ENCODE results near the gene PDE4D. TPM values are rescaled to one million over a fixed set of nuclear protein-coding genes. Genes with fewer than 3 reads are reported as not detected.
"Not testable (repeated sequence)": the region's sequence is repeated elsewhere in the genome, so short reads cannot be mapped to it uniquely, and the experiment has no call there.

Gene PDE4D
- total RNA-seq, 1 experiment from 2014 or later, result 3.3 TPM

GRCh38 chr5:59466271-59466670 is 427.3 kb downstream of the PDE4D start:
- no peak for TF ChIP-seq ESRRA (CRISPR knock-in tag; IDR thresholded peaks at IDR 0.05; ENCODE audit: borderline replicate concordance)
- ChIA-PET POLR2A (no interaction called here), CTCF (interaction anchor here (1.6 kb wide), 1 partner anchor 207 kb away, joined by 5 read pairs; no protein-coding TSS in a partner anchor)
- Mint-ChIP-seq H3K27ac (peak overlapping the region; percentile 82; the same call in 1 of the 2 replicates), H3K4me3 (no peak overlapping the region), H3K9me3 (no peaks in the 10 kb centered on the region), H3K36me3 (no peaks in the 10 kb centered on the region), H3K27me3 (ENCODE audit: low read depth) (no peaks in the 10 kb centered on the region), H3K4me1 (peaks cover 27% of the 10 kb centered on the region)
- no peak for DNase-seq (ENCODE audit: low spot score)
- peak; percentile 51; the same call in 1 of the 2 replicates for ATAC-seq

DNA sequence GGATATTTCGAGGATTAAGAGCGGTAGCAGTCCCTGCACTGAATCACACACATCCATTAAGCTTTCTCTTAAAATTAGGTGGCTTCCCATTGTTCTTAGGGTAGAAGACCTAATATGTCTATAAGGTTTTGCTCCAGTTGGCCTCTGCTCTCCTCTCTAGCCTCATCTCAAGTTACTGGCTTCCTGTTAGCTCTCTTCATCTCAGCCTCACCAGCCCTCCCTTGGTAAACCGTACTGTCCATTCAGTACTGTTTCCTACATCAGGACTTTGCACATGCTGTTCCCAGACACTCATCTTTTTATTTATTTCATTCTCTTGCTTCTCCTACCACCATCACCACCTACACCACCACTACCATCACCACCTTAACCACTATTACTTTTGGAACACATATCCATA is 428.6 kb downstream of the PDE4D start:
- no peak overlapping the region for H3K4me3 Mint-ChIP-seq
- H3K27ac Mint-ChIP-seq, result no peak overlapping the region
- H3K27me3 Mint-ChIP-seq (ENCODE audit: low read depth), result no peaks in the 10 kb centered on the region
- ATAC-seq (no peak), DNase-seq (ENCODE audit: low spot score) (no peak)
- ChIA-PET CTCF (no interaction called here), POLR2A (no interaction called here)
- H3K4me1 Mint-ChIP-seq, result peaks cover 27% of the 10 kb centered on the region
- H3K36me3 Mint-ChIP-seq, result no peaks in the 10 kb centered on the region
- TF ChIP-seq ZNF232 (CRISPR knock-in tag; IDR thresholded peaks at IDR 0.05), result no peak
- no peak for TF ChIP-seq AR (CRISPR knock-in tag; IDR thresholded peaks at IDR 0.05)
- TF ChIP-seq, protein P1, sequence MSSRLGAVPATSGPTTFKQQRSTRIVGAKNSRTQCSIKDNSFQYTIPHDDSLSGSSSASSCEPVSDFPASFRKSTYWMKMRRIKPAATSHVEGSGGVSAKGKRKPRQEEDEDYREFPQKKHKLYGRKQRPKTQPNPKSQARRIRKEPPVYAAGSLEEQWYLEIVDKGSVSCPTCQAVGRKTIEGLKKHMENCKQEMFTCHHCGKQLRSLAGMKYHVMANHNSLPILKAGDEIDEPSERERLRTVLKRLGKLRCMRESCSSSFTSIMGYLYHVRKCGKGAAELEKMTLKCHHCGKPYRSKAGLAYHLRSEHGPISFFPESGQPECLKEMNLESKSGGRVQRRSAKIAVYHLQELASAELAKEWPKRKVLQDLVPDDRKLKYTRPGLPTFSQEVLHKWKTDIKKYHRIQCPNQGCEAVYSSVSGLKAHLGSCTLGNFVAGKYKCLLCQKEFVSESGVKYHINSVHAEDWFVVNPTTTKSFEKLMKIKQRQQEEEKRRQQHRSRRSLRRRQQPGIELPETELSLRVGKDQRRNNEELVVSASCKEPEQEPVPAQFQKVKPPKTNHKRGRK (CRISPR knock-in tag; IDR thresholded peaks at IDR 0.05; ENCODE audit: borderline replicate concordance), result no peak
- TF ChIP-seq TEAD4 (CRISPR knock-in tag; IDR thresholded peaks at IDR 0.05), result no peak
- no peak for TF ChIP-seq ZSCAN18 (CRISPR knock-in tag; IDR thresholded peaks at IDR 0.05)
- no peak for TF ChIP-seq ZNF121 (CRISPR knock-in tag; IDR thresholded peaks at IDR 0.05)
- TF ChIP-seq GABPB1 (CRISPR knock-in tag; IDR thresholded peaks at IDR 0.05), result no peak
- no peak for TF ChIP-seq JAZF1 (CRISPR knock-in tag; IDR thresholded peaks at IDR 0.05)
- TF ChIP-seq TP53 (CRISPR knock-in tag; IDR thresholded peaks at IDR 0.05), result no peak
- no peak for TF ChIP-seq TEAD1 (CRISPR knock-in tag; IDR thresholded peaks at IDR 0.05)
- no peak for TF ChIP-seq FOXP1 (CRISPR knock-in tag; IDR thresholded peaks at IDR 0.05; ENCODE audit: borderline replicate concordance)
- TF ChIP-seq E2F4 (CRISPR knock-in tag; IDR thresholded peaks at IDR 0.05; ENCODE audit: borderline replicate concordance, low read depth), result no peak
- H3K9me3 Mint-ChIP-seq, result no peaks in the 10 kb centered on the region

- ATAC-seq; H3K9me3 Mint-ChIP-seq; POLR2A ChIA-PET; H3K27ac Mint-ChIP-seq; H3K27me3 Mint-ChIP-seq (ENCODE audit: low read depth); H3K4me3 Mint-ChIP-seq; H3K36me3 Mint-ChIP-seq; CTCF ChIA-PET; DNase-seq (ENCODE audit: low spot score): not testable (repeated sequence)
- H3K4me1 Mint-ChIP-seq, result peaks cover 27% of the 10 kb centered on the region
Measured at GRCh38 chr5:59463618-59464166, 429.8 kb downstream of the PDE4D start.
